Spleen (tissue), 11 donors: ENCODE data around the gene CARS2. TPM values are rescaled to one million over a fixed set of nuclear protein-coding genes. Genes with fewer than 3 reads are reported as not detected.
A peak's percentile ranks its signal among the peaks of the same experiment; 100 is the strongest.

ENCODE experiments used
- DNase-seq: peaks from one replicate; pipeline ENCODE4 v3.0.0-alpha.2; 2020
- H3K27ac ChIP-seq, 8 donors: fragments of 200-600 bp; sonication (generic) in 7 of 8; 1 replicate in 4 of 8; 2 replicates in 4 of 8; pipeline versions ENCODE4 v1.5.0 to v1.8.0; 2016 to 2021; ENCODE audit warnings: inconsistent platforms in 4 of 8, mild to moderate bottlenecking in 4 of 8, moderate library complexity in 1 of 8
- H3K27me3 ChIP-seq, 7 donors: fragments of 200-600 bp; sonication (generic) in 6 of 7; replicated peaks in 1 of 7; 1 replicate in 4 of 7; 2 replicates in 3 of 7; pipeline versions ENCODE4 v1.5.0 to v1.8.0; 2016 to 2021; ENCODE audit warnings: inconsistent platforms in 3 of 7, mild to moderate bottlenecking in 1 of 7
- H3K36me3 ChIP-seq, 6 donors: fragments of 200-600 bp; sonication (generic) in 5 of 6; 1 replicate in 4 of 6; 2 replicates in 2 of 6; pipeline versions ENCODE4 v1.5.0 to v1.8.0; 2016 to 2021; ENCODE audit warnings: inconsistent platforms in 2 of 6
- H3K4me1 ChIP-seq, 6 donors: fragments of 200-600 bp; sonication (generic) in 5 of 6; 1 replicate in 3 of 6; 2 replicates in 3 of 6; pipeline versions ENCODE4 v1.5.0 to v1.8.0; 2016 to 2021; ENCODE audit warnings: inconsistent platforms in 3 of 6
- H3K4me3 ChIP-seq, 8 donors: fragments of 200-600 bp; sonication (generic) in 7 of 8; 1 replicate in 4 of 8; 2 replicates in 4 of 8; pipeline versions ENCODE4 v1.5.0 to v1.8.0; 2016 to 2021; ENCODE audit warnings: inconsistent platforms in 4 of 8, mild to moderate bottlenecking in 4 of 8, moderate library complexity in 2 of 8
- H3K9me3 ChIP-seq, 8 donors: fragments of 200-600 bp; sonication (generic) in 7 of 8; 1 replicate in 4 of 8; 2 replicates in 4 of 8; pipeline versions ENCODE4 v1.5.0 to v1.8.0; 2016 to 2021; ENCODE audit warnings: inconsistent platforms in 4 of 8
- CTCF ChIP-seq, 11 experiments: fragments of 200-600 bp in 7 of 11; fragments of 450-650 bp in 4 of 11; sonication (generic) in 4 of 11; IDR thresholded peaks in 8 of 11; conservative IDR thresholded peaks in 3 of 11; 1 replicate in 7 of 11; 2 replicates in 4 of 11; pipeline versions ENCODE4 v1.4.0 to v1.8.0; 2016 to 2021; ENCODE audit warnings: antibody characterized with exemption in 11 of 11, inconsistent platforms in 4 of 11, mild to moderate bottlenecking in 1 of 11
- POLR2A ChIP-seq, 3 donors: fragments of 450-650 bp; IDR thresholded peaks; one replicate each; pipeline ENCODE4 v1.5.1; 2017; ENCODE audit warnings: antibody characterized with exemption in 3 of 3, mild to moderate bottlenecking in 1 of 3
- POLR2AphosphoS5 ChIP-seq, 3 donors: sonication (generic); formaldehyde crosslinking; IDR thresholded peaks; one replicate each; pipeline ENCODE4 v1.5.1; 2017; ENCODE audit warnings: antibody characterized with exemption in 3 of 3
- WGBS, 5 donors: extraction: QIAGEN DNeasy Blood & Tissue Kit in 3 of 5; methylation state at CpG; one replicate each; pipeline versions ENCODE4 v1.1.5 to v1.1.7; 2013 to 2018; 5-methylcytosine and 5-hydroxymethylcytosine counted together
- intact Hi-C: fragments of 100-400 bp; cut with DNase I; formaldehyde crosslinking; loops from one replicate; pipeline ENCODE4 v1.15.0; 2023; ENCODE audit warnings: low total_unique reads
- polyA plus RNA-seq, 3 donors: library from polyadenylated mRNA; stranded (reverse); fragments of 200-250 nt; gene quantifications; one replicate each; pipeline ENCODE4 v1.2.1, GENCODE V29; 2013
- total RNA-seq, 7 donors: library from RNA; depleted of rRNA in 3 of 7; stranded (reverse); fragments of >200 nt in 3 of 7; fragmentation: NEBNext Ultra II Directional in 4 of 7; extraction: Animal tissue kit (Norgen Biotek cat#: 25700) in 4 of 7; gene quantifications; one replicate each; pipeline versions ENCODE4 v1.1.0 to v1.2.1, GENCODE V29; 2016 to 2021
- donor health status: healthy with polysubstance abuse.
- donor health status: DM: no; HTN: no; CAD: no; lungs with moderate emphysema.
- donor health status: DM: no; HTN: no; CAD: no.
- donor health status: Bipolar disorder and iron deficiency.
- donor health status: healthy.
- donor health status: DM: no; HTN: no; CAD: no.
- donor health status: DM: yes; HTN: yes; CAD: no.

The CARS2 gene
- total and polyA plus RNA-seq, 10 donors: 63.9 to 113 (median 80.5) TPM

- H3K9me3 ChIP-seq: no peaks in the 10 kb centered on the region
- peaks cover 14 to 94% (median 76%) of the 10 kb centered on the region in 6 donors for H3K36me3 ChIP-seq
- WGBS, 5 donors: 73 to 92% (median 91%) methylated on average over 4 to 14 of the region's 14 CpGs
- H3K27ac ChIP-seq: peak overlapping the region in 1 of 8 donors; percentile 1
- TF ChIP-seq CTCF (IDR thresholded peaks at IDR 0.05 in 8 of 11, conservative IDR thresholded peaks at IDR 0.05 in 3 of 11): no peak
- TF ChIP-seq POLR2AphosphoS5 (IDR thresholded peaks at IDR 0.05): peak; percentile 18 to 56 (median 22)
- no peaks in the 10 kb centered on the region for H3K27me3 ChIP-seq
- H3K4me3 ChIP-seq: no peak overlapping the region
- intact Hi-C loops: no loop called here
- peaks cover 0 to 14% (median 7%) of the 10 kb centered on the region in 6 donors for H3K4me1 ChIP-seq
- no peak for DNase-seq
Measured at GRCh38 chr13:110636701-110637201, 69.2 kb downstream of the CARS2 start.

GRCh38 chr13:110636053-110636475 is 69.9 kb downstream of the CARS2 start:
- Histone ChIP-seq H3K27me3 (no peaks in the 10 kb centered on the region), H3K27ac (no peak overlapping the region), H3K4me1 (peaks cover 0 to 15% (median 5%) of the 10 kb centered on the region in 6 donors), H3K9me3 (no peaks in the 10 kb centered on the region), H3K4me3 (no peak overlapping the region), H3K36me3 (peaks cover 8 to 94% (median 73%) of the 10 kb centered on the region in 6 donors)
- intact Hi-C loops: no loop called here
- WGBS, 5 donors: 87 to 98% (median 95%) methylated on average over 16 of the region's 16 CpGs
- TF ChIP-seq POLR2A (IDR thresholded peaks at IDR 0.05) (no peak), CTCF (IDR thresholded peaks at IDR 0.05 in 8 of 11, conservative IDR thresholded peaks at IDR 0.05 in 3 of 11) (no peak), POLR2AphosphoS5 (IDR thresholded peaks at IDR 0.05) (peak in 1 of 3 donors; percentile 8)
- no peak for DNase-seq

- DNase-seq: no peak
- H3K27ac ChIP-seq: no peak overlapping the region
- peaks cover 0 to 15% (median 3%) of the 10 kb centered on the region in 6 donors for H3K4me1 ChIP-seq
- no peaks in the 10 kb centered on the region for H3K9me3 ChIP-seq
- no peak overlapping the region for H3K4me3 ChIP-seq
- peaks cover 8 to 94% (median 69%) of the 10 kb centered on the region in 6 donors for H3K36me3 ChIP-seq
- no peaks in the 10 kb centered on the region for H3K27me3 ChIP-seq
- TF ChIP-seq CTCF (IDR thresholded peaks at IDR 0.05 in 8 of 11, conservative IDR thresholded peaks at IDR 0.05 in 3 of 11) (no peak), POLR2A (IDR thresholded peaks at IDR 0.05) (no peak), POLR2AphosphoS5 (IDR thresholded peaks at IDR 0.05) (peak in 1 of 3 donors; percentile 37)
- WGBS, 5 donors: 89 to 91% (median 91%) methylated on average over 17 to 19 of the region's 19 CpGs
- intact Hi-C loops: no loop called here
Measured at GRCh38 chr13:110635405-110636002, 70.4 kb downstream of the CARS2 start.

GRCh38 chr13:110634558-110634957 is 71.4 kb downstream of the CARS2 start:
- 90 to 98% (median 92%) methylated on average over 6 to 19 of the region's 19 CpGs for WGBS, 5 donors
- intact Hi-C loops: no loop called here
- Histone ChIP-seq H3K4me3 (no peak overlapping the region), H3K27me3 (no peaks in the 10 kb centered on the region), H3K36me3 (peaks cover 8 to 92% (median 60%) of the 10 kb centered on the region in 6 donors), H3K27ac (no peak overlapping the region), H3K4me1 (peaks cover 0 to 21% (median 3%) of the 10 kb centered on the region in 6 donors), H3K9me3 (no peaks in the 10 kb centered on the region)
- TF ChIP-seq CTCF (IDR thresholded peaks at IDR 0.05 in 8 of 11, conservative IDR thresholded peaks at IDR 0.05 in 3 of 11): no peak
- TF ChIP-seq POLR2AphosphoS5 (IDR thresholded peaks at IDR 0.05): peak in 1 of 3 donors; percentile 65
- TF ChIP-seq POLR2A (IDR thresholded peaks at IDR 0.05): no peak
- DNase-seq: no peak
